ENCODE results near the gene ROR2.

- peak in 3 of 7 experiments; percentile 6 to 22 (median 16) for TF ChIP-seq CTCF (IDR thresholded peaks at IDR 0.05)
- TF ChIP-seq POLR2A (IDR thresholded peaks at IDR 0.05) = no peak
Measured at GRCh38 chr9:91758491-91758981, 191.5 kb downstream of the ROR2 start.
